Measurements from ENCODE around the gene CRAT.

DNA sequence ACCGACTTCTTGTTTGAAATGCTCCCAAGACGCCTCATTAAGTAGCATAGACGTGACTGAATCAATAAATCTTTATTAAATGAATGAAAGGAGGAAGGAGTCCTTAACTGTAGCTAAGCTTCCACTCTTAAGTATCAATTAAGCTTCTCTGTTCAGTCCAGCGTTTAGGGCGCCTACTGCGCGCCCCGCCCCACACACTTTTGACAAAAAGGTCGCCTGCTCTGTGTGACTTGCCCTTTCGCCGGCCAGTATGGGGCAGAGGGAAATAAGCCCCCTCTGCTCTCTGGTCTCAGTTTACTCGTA, 30.3 kb downstream of the CRAT start:
- TF ChIP-seq POLR2A (IDR thresholded peaks at IDR 0.05; ENCODE audit: low read depth) = no peak
- TF ChIP-seq, protein P1, sequence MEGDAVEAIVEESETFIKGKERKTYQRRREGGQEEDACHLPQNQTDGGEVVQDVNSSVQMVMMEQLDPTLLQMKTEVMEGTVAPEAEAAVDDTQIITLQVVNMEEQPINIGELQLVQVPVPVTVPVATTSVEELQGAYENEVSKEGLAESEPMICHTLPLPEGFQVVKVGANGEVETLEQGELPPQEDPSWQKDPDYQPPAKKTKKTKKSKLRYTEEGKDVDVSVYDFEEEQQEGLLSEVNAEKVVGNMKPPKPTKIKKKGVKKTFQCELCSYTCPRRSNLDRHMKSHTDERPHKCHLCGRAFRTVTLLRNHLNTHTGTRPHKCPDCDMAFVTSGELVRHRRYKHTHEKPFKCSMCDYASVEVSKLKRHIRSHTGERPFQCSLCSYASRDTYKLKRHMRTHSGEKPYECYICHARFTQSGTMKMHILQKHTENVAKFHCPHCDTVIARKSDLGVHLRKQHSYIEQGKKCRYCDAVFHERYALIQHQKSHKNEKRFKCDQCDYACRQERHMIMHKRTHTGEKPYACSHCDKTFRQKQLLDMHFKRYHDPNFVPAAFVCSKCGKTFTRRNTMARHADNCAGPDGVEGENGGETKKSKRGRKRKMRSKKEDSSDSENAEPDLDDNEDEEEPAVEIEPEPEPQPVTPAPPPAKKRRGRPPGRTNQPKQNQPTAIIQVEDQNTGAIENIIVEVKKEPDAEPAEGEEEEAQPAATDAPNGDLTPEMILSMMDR (IDR thresholded peaks at IDR 0.05) = no peak
- TF ChIP-seq POLR2AphosphoS5 (IDR thresholded peaks at IDR 0.05) = no peak
- TF ChIP-seq EP300 (IDR thresholded peaks at IDR 0.05) = no peak

All from esophagus muscularis mucosa (tissue), 4 donors.